Measurements from ENCODE around the gene MPV17.

DNA sequence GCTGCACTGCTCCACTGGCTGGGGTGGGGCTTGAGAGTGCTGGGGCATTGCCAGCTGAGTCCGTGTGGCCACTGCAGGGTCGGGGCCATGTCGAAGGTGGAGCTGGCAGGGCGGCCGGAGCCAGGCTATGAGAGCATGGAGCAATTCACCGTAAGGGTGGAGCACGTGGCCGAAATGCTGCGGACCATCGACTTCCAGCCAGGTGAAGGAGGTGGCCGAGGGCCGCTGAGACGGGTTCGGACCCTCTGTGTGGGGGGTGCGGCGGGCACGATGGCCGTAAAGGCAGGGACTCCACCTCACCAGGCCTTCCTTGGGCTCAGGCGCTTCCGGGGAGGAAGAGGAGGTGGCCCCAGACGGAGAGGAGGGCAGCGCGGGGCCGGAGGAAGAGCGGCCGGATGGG, 16.8 kb downstream of the MPV17 start:
- TF ChIP-seq, protein P1, sequence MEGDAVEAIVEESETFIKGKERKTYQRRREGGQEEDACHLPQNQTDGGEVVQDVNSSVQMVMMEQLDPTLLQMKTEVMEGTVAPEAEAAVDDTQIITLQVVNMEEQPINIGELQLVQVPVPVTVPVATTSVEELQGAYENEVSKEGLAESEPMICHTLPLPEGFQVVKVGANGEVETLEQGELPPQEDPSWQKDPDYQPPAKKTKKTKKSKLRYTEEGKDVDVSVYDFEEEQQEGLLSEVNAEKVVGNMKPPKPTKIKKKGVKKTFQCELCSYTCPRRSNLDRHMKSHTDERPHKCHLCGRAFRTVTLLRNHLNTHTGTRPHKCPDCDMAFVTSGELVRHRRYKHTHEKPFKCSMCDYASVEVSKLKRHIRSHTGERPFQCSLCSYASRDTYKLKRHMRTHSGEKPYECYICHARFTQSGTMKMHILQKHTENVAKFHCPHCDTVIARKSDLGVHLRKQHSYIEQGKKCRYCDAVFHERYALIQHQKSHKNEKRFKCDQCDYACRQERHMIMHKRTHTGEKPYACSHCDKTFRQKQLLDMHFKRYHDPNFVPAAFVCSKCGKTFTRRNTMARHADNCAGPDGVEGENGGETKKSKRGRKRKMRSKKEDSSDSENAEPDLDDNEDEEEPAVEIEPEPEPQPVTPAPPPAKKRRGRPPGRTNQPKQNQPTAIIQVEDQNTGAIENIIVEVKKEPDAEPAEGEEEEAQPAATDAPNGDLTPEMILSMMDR (IDR thresholded peaks at IDR 0.05): no peak
- TF ChIP-seq EZH2 (IDR thresholded peaks at IDR 0.05): no peak
